HT-29 (cell line): ENCODE measurements around the gene NR1H2. TPM values are rescaled to one million over a fixed set of nuclear protein-coding genes. Genes with fewer than 3 reads are reported as not detected.
"Not testable (repeated sequence)": the region's sequence is repeated elsewhere in the genome, so short reads cannot be mapped to it uniquely, and the experiment has no call there.

Experiments used
- DNase-seq: peaks from one replicate; pipeline ENCODE4 v3.0.0-alpha.2; 2015; ENCODE audit warnings: low spot score
- total RNA-seq: library from RNA; depleted of rRNA; stranded (reverse); fragments of >200 nt; shearing (Covaris generic); gene quantifications from 2 replicates; pipeline ENCODE4 v1.2.3, GENCODE V29; 2014

The NR1H2 gene
- total RNA-seq, 1 experiment from 2014 or later: 113 TPM

- DNase-seq: no peak
Measured at GRCh38 chr19:50377517-50377916, 1.3 kb downstream of the NR1H2 start.

DNA sequence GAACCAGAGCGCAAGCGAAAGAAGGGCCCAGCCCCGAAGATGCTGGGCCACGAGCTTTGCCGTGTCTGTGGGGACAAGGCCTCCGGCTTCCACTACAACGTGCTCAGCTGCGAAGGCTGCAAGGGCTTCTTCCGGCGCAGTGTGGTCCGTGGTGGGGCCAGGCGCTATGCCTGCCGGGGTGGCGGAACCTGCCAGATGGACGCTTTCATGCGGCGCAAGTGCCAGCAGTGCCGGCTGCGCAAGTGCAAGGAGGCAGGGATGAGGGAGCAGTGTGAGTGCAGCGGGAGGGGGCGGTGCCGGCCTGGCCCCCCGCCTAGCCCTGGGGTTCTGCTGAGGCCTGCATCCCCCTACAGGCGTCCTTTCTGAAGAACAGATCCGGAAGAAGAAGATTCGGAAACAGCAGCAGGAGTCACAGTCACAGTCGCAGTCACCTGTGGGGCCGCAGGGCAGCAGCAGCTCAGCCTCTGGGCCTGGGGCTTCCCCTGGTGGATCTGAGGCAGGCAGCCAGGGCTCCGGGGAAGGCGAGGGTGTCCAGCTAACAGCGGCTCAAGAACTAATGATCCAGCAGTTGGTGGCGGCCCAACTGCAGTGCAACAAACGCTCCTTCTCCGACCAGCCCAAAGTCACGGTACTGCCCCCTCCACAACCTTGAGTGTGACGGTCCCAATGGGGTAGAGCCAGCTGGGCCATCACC, 2.1 kb downstream of the NR1H2 start:
- no peak for DNase-seq

DNA sequence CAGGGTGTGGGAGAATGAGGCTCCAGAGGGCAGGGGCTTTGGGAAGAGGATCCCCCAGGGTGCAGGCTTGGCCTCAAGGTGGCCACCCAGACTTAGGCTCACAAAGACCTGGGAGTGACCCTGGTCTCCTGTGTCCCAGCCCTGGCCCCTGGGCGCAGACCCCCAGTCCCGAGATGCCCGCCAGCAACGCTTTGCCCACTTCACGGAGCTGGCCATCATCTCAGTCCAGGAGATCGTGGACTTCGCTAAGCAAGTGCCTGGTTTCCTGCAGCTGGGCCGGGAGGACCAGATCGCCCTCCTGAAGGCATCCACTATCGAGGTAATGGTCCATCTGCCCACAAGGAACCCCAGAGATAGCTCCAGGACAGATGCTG, 2.6 kb downstream of the NR1H2 start:
- DNase-seq: no peak

- DNase-seq: no peak
Measured at GRCh38 chr19:50379602-50380001, 3.3 kb downstream of the NR1H2 start.

- no peak for DNase-seq
Measured at GRCh38 chr19:50380137-50380536, 3.9 kb downstream of the NR1H2 start.

GRCh38 chr19:50380751-50381151, 4.5 kb downstream of the NR1H2 start:
- no peak for DNase-seq

DNA sequence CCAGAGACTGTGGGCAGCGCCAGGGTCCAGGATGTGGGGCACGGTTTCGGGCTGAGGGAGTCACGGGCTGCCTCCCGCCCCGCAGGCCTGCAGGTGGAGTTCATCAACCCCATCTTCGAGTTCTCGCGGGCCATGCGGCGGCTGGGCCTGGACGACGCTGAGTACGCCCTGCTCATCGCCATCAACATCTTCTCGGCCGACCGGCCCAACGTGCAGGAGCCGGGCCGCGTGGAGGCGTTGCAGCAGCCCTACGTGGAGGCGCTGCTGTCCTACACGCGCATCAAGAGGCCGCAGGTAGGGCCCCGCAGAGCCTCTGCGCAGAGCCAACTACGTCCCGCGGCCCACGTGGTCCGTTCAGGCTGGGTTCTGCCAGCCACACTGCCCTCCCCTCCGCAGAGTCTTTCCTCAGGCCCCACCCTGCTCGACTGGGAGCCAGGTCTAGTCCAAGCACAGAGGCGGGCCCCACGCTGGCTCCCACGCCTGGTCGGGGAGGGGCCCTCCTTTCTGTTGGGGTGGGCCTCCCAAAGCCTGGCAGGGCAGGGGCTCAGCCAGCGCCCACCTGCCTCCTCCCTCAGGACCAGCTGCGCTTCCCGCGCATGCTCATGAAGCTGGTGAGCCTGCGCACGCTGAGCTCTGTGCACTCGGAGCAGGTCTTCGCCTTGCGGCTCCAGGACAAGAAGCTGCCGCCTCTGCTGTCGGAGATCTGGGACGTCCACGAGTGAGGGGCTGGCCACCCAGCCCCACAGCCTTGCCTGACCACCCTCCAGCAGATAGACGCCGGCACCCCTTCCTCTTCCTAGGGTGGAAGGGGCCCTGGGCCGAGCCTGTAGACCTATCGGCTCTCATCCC, 5.8 kb downstream of the NR1H2 start:
- no peak for DNase-seq

GRCh38 chr19:50383001-50383851, 7.0 kb downstream of the NR1H2 start:
- DNase-seq: peak; percentile 23

GRCh38 chr19:50383852-50384684, 7.8 kb downstream of the NR1H2 start, which contains the start of gene POLD1:
POLD1 (plus strand) TSS chr19:50384347; CDS start chr19:50398852, 14,505 bp downstream.
- peak; percentile 100 for DNase-seq

DNA sequence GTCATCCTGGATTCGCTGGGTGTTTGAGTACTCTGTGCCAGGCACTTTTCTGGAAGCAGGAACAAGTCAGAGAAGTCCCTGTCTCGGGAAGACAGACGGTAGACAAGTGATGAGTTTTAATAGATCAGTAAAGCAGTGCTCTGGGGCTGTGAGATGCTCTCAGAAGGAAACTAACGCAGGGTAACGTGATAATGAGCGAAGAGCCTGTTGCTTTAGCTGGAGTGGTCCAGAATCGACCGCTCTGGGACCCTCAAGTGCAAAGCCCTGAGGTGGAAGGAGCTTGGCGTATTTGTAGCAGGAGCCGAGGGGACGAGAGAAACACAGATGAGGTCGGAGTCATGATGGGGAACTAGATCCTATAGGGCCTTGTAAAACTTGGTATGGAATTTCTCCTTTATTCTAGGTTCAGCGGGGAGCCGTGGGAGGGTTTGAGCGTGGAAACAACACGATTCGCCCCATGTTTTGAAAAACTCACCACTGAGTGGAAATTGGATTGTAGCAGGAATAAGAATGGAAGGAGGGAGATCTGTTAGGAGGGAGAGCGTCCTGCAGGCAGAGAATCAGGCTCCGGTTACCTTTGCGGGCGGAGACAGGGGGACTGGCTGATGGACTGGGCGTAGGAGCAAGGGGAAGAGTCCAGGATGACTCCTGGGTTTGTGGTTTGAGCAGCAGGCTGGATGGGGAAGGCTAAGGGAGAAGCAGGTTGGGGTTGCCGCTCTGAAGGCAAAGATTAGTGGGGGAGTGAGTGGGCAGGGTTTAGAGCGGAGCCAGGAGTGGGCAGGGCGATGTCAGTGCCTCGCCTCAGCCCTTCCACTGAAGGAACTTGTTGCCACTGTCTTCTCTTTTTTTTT, 8.7 kb downstream of the NR1H2 start:
- DNase-seq: peak; percentile 62

DNA sequence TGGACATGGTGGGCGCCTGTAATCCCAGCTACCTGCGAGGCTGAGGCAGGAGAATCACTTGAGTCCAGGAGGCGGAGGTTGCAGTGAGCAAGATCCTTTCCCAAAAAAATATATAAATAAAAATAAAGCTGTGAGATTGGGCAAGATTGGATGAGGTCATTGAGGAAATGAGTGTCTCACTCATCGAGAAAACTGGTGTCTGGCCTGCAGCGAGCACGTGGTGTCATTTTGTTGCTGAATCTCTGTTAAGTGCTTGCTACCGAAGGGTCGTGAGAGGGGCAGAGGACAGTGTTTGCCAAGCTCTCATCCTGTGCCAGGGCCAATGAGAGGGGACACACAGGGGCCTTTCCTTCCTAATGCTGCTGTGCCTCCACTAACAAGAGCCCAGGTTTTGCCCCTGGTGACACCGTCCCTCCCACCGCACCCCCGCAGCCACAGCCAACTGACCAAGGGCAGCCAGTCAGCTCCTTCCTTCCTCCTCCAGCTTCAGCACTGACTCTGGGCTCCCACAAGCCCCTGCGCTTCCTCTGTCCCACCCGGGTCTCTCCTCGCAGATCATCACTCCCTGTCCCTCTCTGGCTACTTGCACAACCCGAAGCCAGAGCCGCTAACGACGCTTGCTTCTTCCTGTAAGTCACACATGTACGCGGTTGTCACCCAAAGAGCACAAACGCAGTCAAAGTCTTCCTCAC, 11.1 kb downstream of the NR1H2 start:
- DNase-seq: no peak

- no peak for DNase-seq
Measured at GRCh38 chr19:50387868-50388245, 11.6 kb downstream of the NR1H2 start.

- DNase-seq: not testable (repeated sequence)
Measured at GRCh38 chr19:50390295-50390694, 14.0 kb downstream of the NR1H2 start.

DNA sequence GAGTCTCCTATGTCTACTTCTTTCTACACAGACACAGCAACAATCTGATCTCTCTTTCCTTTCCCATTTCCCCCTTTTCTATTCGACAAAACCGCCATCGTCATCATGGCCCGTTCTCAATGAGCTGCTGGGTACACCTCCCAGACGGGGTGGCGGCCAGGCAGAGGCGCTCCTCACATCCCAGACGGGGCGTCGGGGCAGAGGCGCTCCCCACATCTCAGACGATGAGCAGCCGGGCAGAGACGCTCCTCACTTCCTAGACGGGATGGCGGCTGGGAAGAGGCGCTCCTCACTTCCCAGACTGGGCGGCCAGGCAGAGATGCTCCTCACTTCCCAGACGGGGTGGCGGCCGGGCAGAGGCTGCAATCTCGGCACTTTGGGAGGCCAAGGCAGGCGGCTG, 14.7 kb downstream of the NR1H2 start:
- DNase-seq: not testable (repeated sequence)

DNA sequence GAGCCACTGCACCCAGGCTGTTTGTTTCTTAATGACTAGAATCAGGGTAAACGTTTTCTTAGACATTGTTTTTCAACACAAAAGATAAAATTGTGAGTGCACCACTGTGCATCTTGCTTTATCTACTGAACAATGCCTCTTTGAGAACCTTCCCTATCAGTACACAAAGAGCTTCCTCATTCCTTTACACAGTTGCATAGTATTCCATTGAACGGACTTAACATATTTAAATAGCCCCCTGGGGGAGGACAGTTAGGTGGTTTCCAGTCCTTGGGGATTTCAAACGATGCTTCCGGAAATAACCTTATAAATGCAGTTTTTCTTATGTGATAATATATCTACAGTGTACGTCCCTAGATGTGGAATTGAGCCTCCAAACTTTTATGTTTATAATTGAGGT, 16.5 kb downstream of the NR1H2 start:
- no peak for DNase-seq

GRCh38 chr19:50393589-50393988, 17.3 kb downstream of the NR1H2 start:
- DNase-seq: no peak

DNA sequence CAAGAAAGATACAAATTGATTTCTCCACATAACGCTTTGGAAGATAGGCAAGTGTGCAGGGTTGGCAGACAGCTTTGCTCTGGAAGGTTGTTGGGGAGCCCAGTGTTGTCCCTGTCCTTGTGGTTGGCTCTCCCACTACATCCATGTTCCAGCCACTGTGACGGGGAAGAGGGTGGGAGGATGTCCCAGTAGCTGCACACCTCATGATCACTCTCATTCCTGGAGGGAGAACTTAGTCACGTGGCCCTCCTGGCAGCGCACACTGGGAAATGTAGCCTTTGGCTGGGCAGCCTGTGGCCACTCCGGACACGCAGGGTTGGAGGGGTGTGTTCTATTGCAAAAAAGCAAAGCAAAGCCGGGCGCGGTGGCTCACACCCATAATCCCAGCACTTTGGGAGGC, 17.8 kb downstream of the NR1H2 start:
- DNase-seq: no peak

GRCh38 chr19:50398675-50399367, 22.6 kb downstream of the NR1H2 start:
- no peak for DNase-seq

DNA sequence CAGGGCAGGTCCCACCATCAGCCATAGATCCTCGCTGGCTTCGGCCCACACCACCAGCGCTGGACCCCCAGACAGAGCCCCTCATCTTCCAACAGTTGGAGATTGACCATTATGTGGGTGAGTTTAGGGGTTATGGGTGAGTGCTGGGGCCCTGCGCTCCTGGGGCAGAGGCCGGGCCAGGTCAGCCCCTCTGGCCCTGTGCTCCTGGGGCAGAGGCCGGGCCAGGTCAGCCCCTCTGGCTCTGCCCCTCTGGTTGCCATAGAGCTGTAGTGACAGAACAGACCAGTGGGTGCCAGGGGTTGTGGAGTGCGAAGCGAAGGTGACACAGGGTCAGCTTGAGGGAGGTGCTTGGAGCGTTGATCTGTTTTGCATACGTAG, 23.1 kb downstream of the NR1H2 start:
- no peak for DNase-seq
